Subcutaneous adipose tissue (tissue), 4 donors: ENCODE data around the gene MRI1. TPM values are rescaled to one million over a fixed set of nuclear protein-coding genes. Genes with fewer than 3 reads are reported as not detected.

Experiments used
- total RNA-seq, 4 donors: library from RNA; depleted of rRNA; stranded (reverse); fragments of >200 nt; gene quantifications; one replicate each; pipeline ENCODE4 v1.1.0, GENCODE V29; 2016
- TF ChIP-seq, protein P1 (sequence below): fragments of 450-650 bp; IDR thresholded peaks from one replicate; pipeline ENCODE4 v1.5.1; 2016; ENCODE audit warnings: low read depth, mild to moderate bottlenecking, control low read depth, antibody characterized with exemption, moderate library complexity

Gene MRI1
- total RNA-seq, 4 donors from 2014 or later = 12.1 to 81.9 (median 40.3) TPM

DNA sequence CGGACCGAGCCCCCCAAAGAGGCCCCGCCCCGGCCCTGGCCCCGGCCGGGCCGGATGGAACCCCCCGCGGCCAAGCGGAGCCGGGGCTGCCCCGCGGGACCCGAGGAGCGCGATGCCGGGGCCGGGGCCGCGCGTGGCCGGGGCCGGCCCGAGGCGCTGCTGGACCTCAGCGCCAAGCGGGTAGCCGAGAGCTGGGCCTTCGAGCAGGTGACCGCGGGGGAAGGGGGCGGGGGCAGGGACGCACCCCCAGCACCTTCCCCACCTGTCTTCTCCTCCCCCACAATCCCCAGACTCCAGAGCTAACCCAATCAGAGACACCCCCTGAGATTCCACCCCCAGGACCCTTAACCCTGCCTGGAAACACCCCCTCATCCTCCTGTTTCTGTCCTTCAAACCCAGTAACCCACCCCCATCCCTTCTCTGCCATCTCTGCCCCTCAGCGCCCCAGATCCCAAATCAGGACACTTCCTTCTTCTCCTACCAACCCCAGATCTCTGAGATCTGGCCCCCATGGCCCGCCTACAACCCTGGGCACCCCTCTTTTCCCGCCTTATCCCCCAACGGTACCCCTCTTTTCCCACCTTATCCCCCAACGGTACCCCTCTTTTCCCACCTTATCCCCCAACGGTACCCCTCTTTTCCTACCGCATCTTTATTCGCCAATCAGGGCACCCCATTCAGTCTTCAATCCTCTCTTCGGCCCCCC, 31.4 kb downstream of the MRI1 start:
- TF ChIP-seq, protein P1, sequence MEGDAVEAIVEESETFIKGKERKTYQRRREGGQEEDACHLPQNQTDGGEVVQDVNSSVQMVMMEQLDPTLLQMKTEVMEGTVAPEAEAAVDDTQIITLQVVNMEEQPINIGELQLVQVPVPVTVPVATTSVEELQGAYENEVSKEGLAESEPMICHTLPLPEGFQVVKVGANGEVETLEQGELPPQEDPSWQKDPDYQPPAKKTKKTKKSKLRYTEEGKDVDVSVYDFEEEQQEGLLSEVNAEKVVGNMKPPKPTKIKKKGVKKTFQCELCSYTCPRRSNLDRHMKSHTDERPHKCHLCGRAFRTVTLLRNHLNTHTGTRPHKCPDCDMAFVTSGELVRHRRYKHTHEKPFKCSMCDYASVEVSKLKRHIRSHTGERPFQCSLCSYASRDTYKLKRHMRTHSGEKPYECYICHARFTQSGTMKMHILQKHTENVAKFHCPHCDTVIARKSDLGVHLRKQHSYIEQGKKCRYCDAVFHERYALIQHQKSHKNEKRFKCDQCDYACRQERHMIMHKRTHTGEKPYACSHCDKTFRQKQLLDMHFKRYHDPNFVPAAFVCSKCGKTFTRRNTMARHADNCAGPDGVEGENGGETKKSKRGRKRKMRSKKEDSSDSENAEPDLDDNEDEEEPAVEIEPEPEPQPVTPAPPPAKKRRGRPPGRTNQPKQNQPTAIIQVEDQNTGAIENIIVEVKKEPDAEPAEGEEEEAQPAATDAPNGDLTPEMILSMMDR = no peak

- TF ChIP-seq, protein P1 = no peak
Observed at GRCh38 chr19:13796301-13797057, 32.2 kb downstream of the MRI1 start.

GRCh38 chr19:13797058-13797440, 32.7 kb downstream of the MRI1 start:
- TF ChIP-seq, protein P1 = no peak

- TF ChIP-seq, protein P1 = no peak
Observed at GRCh38 chr19:13797870-13798269, 33.5 kb downstream of the MRI1 start.

DNA sequence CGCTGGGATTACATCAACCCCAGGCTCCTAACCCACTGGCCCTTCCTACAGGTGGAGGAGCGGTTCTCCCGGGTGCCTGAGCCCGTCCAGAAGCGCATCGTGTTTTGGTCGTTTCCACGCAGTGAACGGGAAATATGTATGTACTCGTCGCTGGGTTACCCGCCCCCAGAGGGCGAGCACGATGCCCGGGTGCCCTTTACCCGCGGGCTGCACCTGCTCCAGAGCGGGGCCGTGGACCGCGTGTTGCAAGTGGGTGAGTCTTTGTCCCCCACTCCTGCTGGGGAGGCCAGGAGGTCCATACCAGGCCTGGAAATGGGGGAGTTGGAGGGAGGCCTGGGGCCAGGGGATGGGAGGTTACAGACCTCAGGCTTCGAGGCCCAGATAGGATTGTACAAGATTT, 35.3 kb downstream of the MRI1 start:
- TF ChIP-seq, protein P1 = no peak

- TF ChIP-seq, protein P1 = no peak
Observed at GRCh38 chr19:13803038-13803437, 38.7 kb downstream of the MRI1 start.

DNA sequence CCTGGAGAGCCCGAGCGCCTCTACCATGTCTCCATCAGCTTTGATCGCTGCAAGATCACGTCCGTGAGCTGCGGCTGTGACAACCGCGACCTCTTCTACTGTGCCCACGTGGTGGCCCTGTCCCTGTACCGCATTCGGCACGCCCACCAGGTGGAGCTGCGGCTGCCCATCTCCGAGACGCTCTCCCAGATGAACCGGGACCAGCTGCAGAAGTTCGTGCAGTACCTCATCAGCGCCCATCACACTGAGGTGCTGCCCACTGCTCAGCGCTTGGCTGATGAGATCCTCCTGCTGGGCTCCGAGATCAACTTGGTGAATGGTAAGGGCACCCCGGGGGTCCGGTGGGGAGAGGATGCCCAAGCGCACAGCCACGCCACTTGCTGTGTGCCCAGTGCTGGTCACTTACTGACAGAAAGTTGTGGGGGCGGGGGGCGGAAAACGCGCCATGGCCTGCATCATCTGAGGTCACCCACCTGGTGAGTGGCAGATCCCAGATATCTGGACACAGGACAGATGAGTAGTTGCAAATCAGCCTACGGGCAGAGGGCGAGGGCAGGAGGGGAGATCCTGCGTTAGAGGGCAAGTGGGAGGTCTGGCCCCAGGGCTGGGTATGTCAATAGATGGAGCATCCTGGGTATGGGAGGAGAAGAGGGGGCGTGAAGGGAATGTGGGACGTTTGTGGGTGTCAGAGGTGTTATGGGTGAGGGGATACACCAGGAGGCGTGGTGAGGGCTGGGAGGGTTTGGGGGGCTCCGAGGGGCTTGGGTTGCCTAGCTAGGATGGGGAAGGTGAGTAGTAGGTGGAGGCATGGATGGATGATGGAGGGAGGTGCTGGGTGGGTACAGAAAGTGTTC, 40.7 kb downstream of the MRI1 start:
- TF ChIP-seq, protein P1 = no peak
